ENCODE measurements around the gene DNAJC27.

Gene DNAJC27

DNA sequence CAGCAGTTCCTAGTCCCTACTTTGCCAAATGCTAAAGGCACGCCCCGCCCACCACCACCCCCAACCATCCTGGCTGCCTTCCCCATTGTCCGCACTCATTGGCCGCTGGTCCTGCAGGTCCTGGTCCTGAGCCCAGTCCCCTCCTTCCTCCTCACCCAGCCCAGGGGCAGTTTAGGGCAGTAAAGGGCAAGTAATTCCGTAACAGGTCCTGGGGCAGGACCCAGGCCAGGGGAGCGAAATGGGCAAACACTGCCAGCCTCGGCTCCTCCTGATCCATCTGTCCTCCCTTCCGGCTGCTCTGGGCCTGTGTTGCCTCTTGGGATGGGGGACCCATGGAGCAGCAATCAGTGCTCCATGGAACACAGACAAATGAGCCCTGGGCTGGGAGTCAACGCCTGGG is 57.8 kb downstream of the DNAJC27 start:
- Mint-ChIP-seq H3K9me3 (ENCODE audit: low read depth) (no peaks in the 10 kb centered on the region), H3K36me3 (peaks cover 21% of the 10 kb centered on the region), H3K27ac (no peak overlapping the region), H3K4me3 (no peak overlapping the region), H3K27me3 (no peaks in the 10 kb centered on the region), H3K4me1 (ENCODE audit: low read depth) (peaks cover 26% of the 10 kb centered on the region)

GRCh38 chr2:24912986-24913385 is 58.8 kb downstream of the DNAJC27 start:
- no peaks in the 10 kb centered on the region for H3K9me3 Mint-ChIP-seq (ENCODE audit: low read depth)
- H3K27ac Mint-ChIP-seq = no peak overlapping the region
- H3K4me3 Mint-ChIP-seq = no peak overlapping the region
- no peaks in the 10 kb centered on the region for H3K27me3 Mint-ChIP-seq
- peaks cover 20% of the 10 kb centered on the region for H3K36me3 Mint-ChIP-seq
- peaks cover 21% of the 10 kb centered on the region for H3K4me1 Mint-ChIP-seq (ENCODE audit: low read depth)

- peaks cover 17% of the 10 kb centered on the region for H3K4me1 Mint-ChIP-seq (ENCODE audit: low read depth)
- H3K27me3 Mint-ChIP-seq = no peaks in the 10 kb centered on the region
- H3K9me3 Mint-ChIP-seq (ENCODE audit: low read depth) = no peaks in the 10 kb centered on the region
- H3K36me3 Mint-ChIP-seq = peaks cover 16% of the 10 kb centered on the region
- no peak overlapping the region for H3K4me3 Mint-ChIP-seq
- no peak overlapping the region for H3K27ac Mint-ChIP-seq
These were observed 59.2 kb downstream of the DNAJC27 start for GRCh38 chr2:24912523-24912922.

DNA sequence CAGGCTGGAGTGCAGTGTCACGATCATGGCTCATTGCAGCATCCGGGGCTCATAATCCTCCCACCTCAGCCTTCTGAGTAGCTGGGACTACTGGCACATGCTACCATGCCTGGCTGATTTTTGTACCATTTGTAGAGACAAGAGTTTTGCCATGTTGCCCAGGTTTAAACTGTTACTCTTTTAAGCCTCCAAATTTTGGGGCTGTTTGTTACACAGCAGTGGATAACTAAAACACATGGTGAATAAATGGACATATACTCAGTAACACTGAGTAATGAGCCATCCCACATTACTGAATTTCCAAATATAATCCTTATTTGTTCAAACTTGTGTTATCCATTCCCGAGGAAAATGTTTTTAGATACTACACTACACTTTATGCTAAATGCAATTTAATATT is 61.5 kb downstream of the DNAJC27 start:
- Mint-ChIP-seq H3K27me3 (no peaks in the 10 kb centered on the region), H3K4me3 (no peak overlapping the region), H3K27ac (no peak overlapping the region), H3K9me3 (ENCODE audit: low read depth) (no peaks in the 10 kb centered on the region), H3K4me1 (ENCODE audit: low read depth) (peaks cover 9% of the 10 kb centered on the region), H3K36me3 (peaks cover 16% of the 10 kb centered on the region)

DNA sequence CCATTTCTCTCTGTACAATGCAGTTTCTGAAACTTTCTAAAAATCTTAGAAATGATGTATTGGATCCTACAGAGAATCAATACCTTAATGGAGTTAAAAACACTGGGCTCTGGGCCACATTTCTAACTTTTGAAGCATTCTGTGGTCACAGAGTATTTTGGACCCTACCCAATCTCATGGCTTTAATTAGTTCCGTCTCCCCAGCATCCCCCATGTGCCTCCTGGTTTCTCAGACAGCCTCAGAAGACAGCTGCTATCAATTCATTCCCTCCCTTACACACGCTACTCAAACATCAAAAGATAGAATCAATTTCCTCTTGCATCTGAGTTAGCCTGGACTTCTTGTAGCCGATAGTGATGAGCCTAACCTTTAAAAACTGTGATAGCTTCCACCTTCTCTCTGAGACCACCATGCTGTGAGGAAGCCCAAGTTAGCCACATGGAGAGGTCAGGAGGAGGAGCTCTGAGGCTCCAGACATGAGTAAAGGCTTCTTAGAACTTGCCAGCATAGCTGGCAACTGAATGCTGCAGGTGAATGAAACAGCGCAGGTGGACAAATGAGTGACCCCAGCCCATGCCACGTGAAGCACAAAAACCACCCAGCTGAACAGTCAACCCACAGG is 62.1 kb downstream of the DNAJC27 start:
- no peak overlapping the region for H3K27ac Mint-ChIP-seq
- H3K27me3 Mint-ChIP-seq = no peaks in the 10 kb centered on the region
- H3K36me3 Mint-ChIP-seq = peaks cover 14% of the 10 kb centered on the region
- no peak overlapping the region for H3K4me3 Mint-ChIP-seq
- peaks cover 5% of the 10 kb centered on the region for H3K4me1 Mint-ChIP-seq (ENCODE audit: low read depth)
- no peaks in the 10 kb centered on the region for H3K9me3 Mint-ChIP-seq (ENCODE audit: low read depth)

DNA sequence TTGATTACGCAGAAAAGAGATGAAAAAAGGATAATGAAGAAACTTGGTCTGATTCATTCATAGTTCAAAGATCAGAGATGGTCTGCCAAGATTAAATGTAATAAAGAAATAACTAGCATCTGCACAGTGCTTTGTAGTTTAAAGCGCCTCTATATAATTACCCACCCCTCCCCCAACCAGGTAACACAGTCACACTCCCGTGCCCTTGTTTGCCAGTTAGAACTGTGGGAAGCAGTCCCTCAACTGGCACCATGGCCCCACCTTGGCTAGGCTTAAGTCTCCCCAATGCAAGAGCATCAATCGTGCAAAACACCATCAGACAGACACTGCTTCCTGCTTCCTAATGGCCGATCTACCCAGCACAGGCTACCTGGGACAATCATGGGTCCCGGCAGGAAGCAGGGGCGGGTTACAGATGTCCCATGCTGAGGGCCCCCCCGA is 63.3 kb downstream of the DNAJC27 start:
- peaks cover 4% of the 10 kb centered on the region for H3K4me1 Mint-ChIP-seq (ENCODE audit: low read depth)
- H3K36me3 Mint-ChIP-seq = peaks cover 17% of the 10 kb centered on the region
- no peak overlapping the region for H3K4me3 Mint-ChIP-seq
- H3K9me3 Mint-ChIP-seq (ENCODE audit: low read depth) = no peaks in the 10 kb centered on the region
- H3K27me3 Mint-ChIP-seq = no peaks in the 10 kb centered on the region
- no peak overlapping the region for H3K27ac Mint-ChIP-seq

- H3K4me1 Mint-ChIP-seq (ENCODE audit: low read depth) = peaks cover 4% of the 10 kb centered on the region
- H3K36me3 Mint-ChIP-seq = peaks cover 23% of the 10 kb centered on the region
- H3K27ac Mint-ChIP-seq = no peak overlapping the region
- H3K4me3 Mint-ChIP-seq = no peak overlapping the region
- no peaks in the 10 kb centered on the region for H3K27me3 Mint-ChIP-seq
- no peaks in the 10 kb centered on the region for H3K9me3 Mint-ChIP-seq (ENCODE audit: low read depth)
These were observed 64.6 kb downstream of the DNAJC27 start for GRCh38 chr2:24907116-24907515.

- Mint-ChIP-seq H3K4me1 (ENCODE audit: low read depth) (peaks cover 4% of the 10 kb centered on the region), H3K4me3 (no peak overlapping the region), H3K27ac (no peak overlapping the region), H3K9me3 (ENCODE audit: low read depth) (no peaks in the 10 kb centered on the region), H3K36me3 (peaks cover 20% of the 10 kb centered on the region), H3K27me3 (no peaks in the 10 kb centered on the region)
These were observed 65.3 kb downstream of the DNAJC27 start for GRCh38 chr2:24906466-24906865.

GRCh38 chr2:24903161-24904103 is 68.3 kb downstream of the DNAJC27 start:
- Mint-ChIP-seq H3K4me3 (no peak overlapping the region), H3K36me3 (peaks cover 18% of the 10 kb centered on the region), H3K27ac (no peak overlapping the region), H3K27me3 (no peaks in the 10 kb centered on the region), H3K9me3 (ENCODE audit: low read depth) (no peaks in the 10 kb centered on the region), H3K4me1 (ENCODE audit: low read depth) (no peaks in the 10 kb centered on the region)

- Mint-ChIP-seq H3K9me3 (ENCODE audit: low read depth) (peaks cover 9% of the 10 kb centered on the region), H3K4me3 (no peak overlapping the region), H3K27ac (no peak overlapping the region), H3K27me3 (no peaks in the 10 kb centered on the region), H3K4me1 (ENCODE audit: low read depth) (no peaks in the 10 kb centered on the region), H3K36me3 (peaks cover 38% of the 10 kb centered on the region)
These were observed 72.3 kb downstream of the DNAJC27 start for GRCh38 chr2:24899361-24899910.

GRCh38 chr2:24898122-24899109 is 73.3 kb downstream of the DNAJC27 start:
- Mint-ChIP-seq H3K27ac (no peak overlapping the region), H3K4me1 (ENCODE audit: low read depth) (no peaks in the 10 kb centered on the region), H3K9me3 (ENCODE audit: low read depth) (peaks cover 12% of the 10 kb centered on the region), H3K27me3 (no peaks in the 10 kb centered on the region), H3K4me3 (no peak overlapping the region), H3K36me3 (peaks cover 39% of the 10 kb centered on the region)

DNA sequence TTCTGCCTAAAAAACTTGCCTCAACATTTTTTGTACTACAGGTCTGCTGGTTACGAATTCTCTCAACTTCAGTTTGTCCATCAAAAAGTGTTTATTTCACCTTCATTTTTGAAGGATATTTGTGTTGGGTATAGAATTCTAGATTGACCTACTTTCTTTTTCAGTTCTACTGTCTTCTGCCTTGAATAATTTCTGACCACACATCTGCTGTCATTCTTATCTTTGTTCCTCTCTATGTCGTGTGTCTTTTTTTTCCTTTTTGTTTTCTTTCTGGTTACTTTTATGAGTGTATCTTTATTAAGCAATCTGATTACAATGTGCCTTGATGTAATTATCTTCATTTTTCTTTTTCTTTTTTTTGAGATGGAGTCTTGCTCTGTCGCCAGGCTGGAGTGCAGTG is 77.0 kb downstream of the DNAJC27 start:
- Mint-ChIP-seq H3K36me3 (peaks cover 36% of the 10 kb centered on the region), H3K4me1 (ENCODE audit: low read depth) (no peaks in the 10 kb centered on the region), H3K27ac (no peak overlapping the region), H3K27me3 (no peaks in the 10 kb centered on the region), H3K4me3 (no peak overlapping the region), H3K9me3 (ENCODE audit: low read depth) (peaks cover 12% of the 10 kb centered on the region)

DNA sequence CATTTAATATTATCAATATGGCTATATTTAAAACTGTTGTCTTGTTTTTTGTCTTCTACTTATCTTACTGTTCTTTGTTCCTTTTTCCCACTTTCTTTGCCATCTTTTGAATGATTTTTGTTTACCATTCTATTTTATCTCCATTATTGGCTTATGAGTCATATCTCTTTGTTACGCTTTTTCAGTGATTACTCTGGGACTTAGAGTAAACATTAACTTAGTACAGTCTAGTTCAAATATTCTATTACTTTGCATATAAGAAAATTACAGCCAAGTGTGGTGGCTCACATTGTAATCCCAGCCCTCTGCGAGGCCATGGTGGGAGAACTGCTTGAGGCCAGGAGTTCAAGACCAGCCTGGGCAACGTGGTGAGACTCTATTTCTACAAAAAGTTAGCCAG is 77.8 kb downstream of the DNAJC27 start:
- Mint-ChIP-seq H3K4me1 (ENCODE audit: low read depth) (no peaks in the 10 kb centered on the region), H3K27me3 (no peaks in the 10 kb centered on the region), H3K4me3 (no peak overlapping the region), H3K36me3 (peaks cover 31% of the 10 kb centered on the region), H3K27ac (no peak overlapping the region), H3K9me3 (ENCODE audit: low read depth) (peaks cover 12% of the 10 kb centered on the region)
